Chondrocyte (in vitro differentiated cells): Measurements from ENCODE around the gene CALB2. TPM values are rescaled to one million over a fixed set of nuclear protein-coding genes. Genes with fewer than 3 reads are reported as not detected.

Experiments
- DNase-seq: peaks from one replicate; pipeline ENCODE4 v3.0.0; 2021; ENCODE audit warnings: mixed read lengths, low spot score
- H3K27ac Mint-ChIP-seq: one replicate; pipeline ENCODE4 v1.8.0; 2021; ENCODE audit warnings: mild to moderate bottlenecking, moderate library complexity, mixed read lengths; ENCODE audit not compliant: unreplicated experiment
- H3K27me3 Mint-ChIP-seq: 2 replicates; pipeline ENCODE4 v1.8.0; 2021; ENCODE audit warnings: low read depth, mixed read lengths
- H3K36me3 Mint-ChIP-seq: 2 replicates; pipeline ENCODE4 v1.8.0; 2021; ENCODE audit warnings: low read depth, mixed read lengths
- H3K4me1 Mint-ChIP-seq: 2 replicates; pipeline ENCODE4 v1.8.0; 2021; ENCODE audit warnings: low read depth, mild to moderate bottlenecking, mixed read lengths
- H3K4me3 Mint-ChIP-seq: one replicate; pipeline ENCODE4 v1.8.0; 2021; ENCODE audit warnings: mild to moderate bottlenecking, moderate library complexity, mixed read lengths; ENCODE audit not compliant: unreplicated experiment
- H3K9me3 Mint-ChIP-seq: 2 replicates; pipeline ENCODE4 v1.8.0; 2021; ENCODE audit warnings: low read depth, mixed read lengths
- CTCF ChIP-seq: fragments of 200-600 bp; sonication (generic); IDR thresholded peaks from 2 replicates; pipeline ENCODE4 v1.5.0; 2021; ENCODE audit warnings: antibody characterized with exemption, mild to moderate bottlenecking, moderate library complexity
- total RNA-seq: library from RNA; stranded (reverse); gene quantifications from 3 replicates; pipeline ENCODE4 v1.2.1, GENCODE V29; 2021

CALB2 gene
- total RNA-seq, 1 donor from 2014 or later, result not detected

GRCh38 chr16:71367241-71367976 is 8.9 kb downstream of the CALB2 start:
- TF ChIP-seq CTCF, result peak; percentile 72
- Mint-ChIP-seq H3K4me3 (no peak overlapping the region), H3K9me3 (no peaks in the 10 kb centered on the region), H3K36me3 (no peaks in the 10 kb centered on the region), H3K27ac (no peak overlapping the region), H3K4me1 (no peaks in the 10 kb centered on the region), H3K27me3 (peaks cover 34% of the 10 kb centered on the region)
- no peak for DNase-seq

- no peak for TF ChIP-seq CTCF
- Mint-ChIP-seq H3K4me3 (no peak overlapping the region), H3K27me3 (peaks cover 32% of the 10 kb centered on the region), H3K27ac (no peak overlapping the region), H3K36me3 (no peaks in the 10 kb centered on the region), H3K4me1 (no peaks in the 10 kb centered on the region), H3K9me3 (no peaks in the 10 kb centered on the region)
- no peak for DNase-seq
Observed at GRCh38 chr16:71368958-71369357, 10.4 kb downstream of the CALB2 start.

GRCh38 chr16:71369494-71369893 is 11.0 kb downstream of the CALB2 start:
- no peak for TF ChIP-seq CTCF
- no peaks in the 10 kb centered on the region for H3K36me3 Mint-ChIP-seq
- H3K27ac Mint-ChIP-seq, result no peak overlapping the region
- peaks cover 31% of the 10 kb centered on the region for H3K27me3 Mint-ChIP-seq
- no peaks in the 10 kb centered on the region for H3K4me1 Mint-ChIP-seq
- H3K9me3 Mint-ChIP-seq, result no peaks in the 10 kb centered on the region
- no peak for DNase-seq
- no peak overlapping the region for H3K4me3 Mint-ChIP-seq

GRCh38 chr16:71371237-71371636 is 12.7 kb downstream of the CALB2 start:
- Mint-ChIP-seq H3K4me1 (no peaks in the 10 kb centered on the region), H3K4me3 (no peak overlapping the region), H3K36me3 (no peaks in the 10 kb centered on the region), H3K27ac (no peak overlapping the region), H3K9me3 (no peaks in the 10 kb centered on the region), H3K27me3 (peaks cover 22% of the 10 kb centered on the region)
- TF ChIP-seq CTCF, result no peak
- no peak for DNase-seq

GRCh38 chr16:71373073-71373472 is 14.6 kb downstream of the CALB2 start:
- DNase-seq, result no peak
- H3K9me3 Mint-ChIP-seq, result no peaks in the 10 kb centered on the region

More at GRCh38 chr16:71373073-71373472, 14.6 kb downstream of the CALB2 start:
- Mint-ChIP-seq H3K27me3 (peaks cover 22% of the 10 kb centered on the region), H3K27ac (no peak overlapping the region), H3K4me1 (no peaks in the 10 kb centered on the region), H3K4me3 (no peak overlapping the region), H3K36me3 (no peaks in the 10 kb centered on the region)
- TF ChIP-seq CTCF, result no peak
